Spleen (tissue), 7 donors: ENCODE results near the gene PAPOLB.

ENCODE experiments used
- CTCF ChIP-seq, 11 experiments: fragments of 200-600 bp in 7 of 11; fragments of 450-650 bp in 4 of 11; sonication (generic) in 4 of 11; IDR thresholded peaks in 8 of 11; conservative IDR thresholded peaks in 3 of 11; 1 replicate in 7 of 11; 2 replicates in 4 of 11; pipeline versions ENCODE4 v1.4.0 to v1.8.0; 2016 to 2021; ENCODE audit warnings: antibody characterized with exemption in 11 of 11, inconsistent platforms in 4 of 11, mild to moderate bottlenecking in 1 of 11
- POLR2A ChIP-seq, 3 donors: fragments of 450-650 bp; IDR thresholded peaks; one replicate each; pipeline ENCODE4 v1.5.1; 2017; ENCODE audit warnings: antibody characterized with exemption in 3 of 3, mild to moderate bottlenecking in 1 of 3
- POLR2AphosphoS5 ChIP-seq, 3 donors: sonication (generic); formaldehyde crosslinking; IDR thresholded peaks; one replicate each; pipeline ENCODE4 v1.5.1; 2017; ENCODE audit warnings: antibody characterized with exemption in 3 of 3
- donor health status: DM: no; HTN: no; CAD: no; lungs with moderate emphysema.
- donor health status: DM: no; HTN: no; CAD: no.
- donor health status: DM: no; HTN: no; CAD: no.

- TF ChIP-seq CTCF (IDR thresholded peaks at IDR 0.05 in 8 of 11, conservative IDR thresholded peaks at IDR 0.05 in 3 of 11) = no peak
- no peak for TF ChIP-seq POLR2AphosphoS5 (IDR thresholded peaks at IDR 0.05)
- TF ChIP-seq POLR2A (IDR thresholded peaks at IDR 0.05) = no peak
Measured at GRCh38 chr7:4814433-4814832, 47.4 kb downstream of the PAPOLB start.
